ENCODE measurements around the gene CELF6. TPM values are rescaled to one million over a fixed set of nuclear protein-coding genes. Genes with fewer than 3 reads are reported as not detected.

The CELF6 gene
- total RNA-seq, 1 donor from 2014 or later = 0.21 TPM

DNA sequence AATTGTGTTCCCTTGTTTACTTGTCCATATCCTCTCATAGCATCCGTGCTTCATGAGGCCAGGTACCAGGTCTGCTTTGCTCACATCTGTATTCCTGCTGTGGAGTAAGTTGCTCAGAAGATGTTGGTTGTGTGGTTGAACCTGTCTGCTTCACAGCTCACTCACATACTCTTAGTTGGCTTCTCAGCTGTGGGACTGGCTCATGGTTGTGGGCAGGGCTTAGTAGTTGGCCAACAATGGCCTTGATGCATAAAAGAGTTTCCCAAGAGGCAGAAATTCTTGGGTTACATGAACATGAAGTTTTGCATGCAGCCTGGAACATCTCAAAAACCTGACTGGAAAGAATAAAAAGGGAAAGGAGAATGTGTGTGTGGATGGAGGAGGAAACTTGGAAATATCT, 17.0 kb downstream of the CELF6 start:
- peaks cover 10% of the 10 kb centered on the region for H3K27me3 Mint-ChIP-seq (ENCODE audit: unreplicated experiment)
- H3K27ac Mint-ChIP-seq (ENCODE audit: unreplicated experiment) = no peak overlapping the region
- DNase-seq (ENCODE audit: low spot score) = no peak
- H3K9me3 Mint-ChIP-seq (ENCODE audit: unreplicated experiment) = no peaks in the 10 kb centered on the region
- TF ChIP-seq, protein P1, sequence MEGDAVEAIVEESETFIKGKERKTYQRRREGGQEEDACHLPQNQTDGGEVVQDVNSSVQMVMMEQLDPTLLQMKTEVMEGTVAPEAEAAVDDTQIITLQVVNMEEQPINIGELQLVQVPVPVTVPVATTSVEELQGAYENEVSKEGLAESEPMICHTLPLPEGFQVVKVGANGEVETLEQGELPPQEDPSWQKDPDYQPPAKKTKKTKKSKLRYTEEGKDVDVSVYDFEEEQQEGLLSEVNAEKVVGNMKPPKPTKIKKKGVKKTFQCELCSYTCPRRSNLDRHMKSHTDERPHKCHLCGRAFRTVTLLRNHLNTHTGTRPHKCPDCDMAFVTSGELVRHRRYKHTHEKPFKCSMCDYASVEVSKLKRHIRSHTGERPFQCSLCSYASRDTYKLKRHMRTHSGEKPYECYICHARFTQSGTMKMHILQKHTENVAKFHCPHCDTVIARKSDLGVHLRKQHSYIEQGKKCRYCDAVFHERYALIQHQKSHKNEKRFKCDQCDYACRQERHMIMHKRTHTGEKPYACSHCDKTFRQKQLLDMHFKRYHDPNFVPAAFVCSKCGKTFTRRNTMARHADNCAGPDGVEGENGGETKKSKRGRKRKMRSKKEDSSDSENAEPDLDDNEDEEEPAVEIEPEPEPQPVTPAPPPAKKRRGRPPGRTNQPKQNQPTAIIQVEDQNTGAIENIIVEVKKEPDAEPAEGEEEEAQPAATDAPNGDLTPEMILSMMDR (IDR thresholded peaks at IDR 0.05; ENCODE audit: unreplicated experiment) = no peak
- H3K36me3 Mint-ChIP-seq (ENCODE audit: low read depth, unreplicated experiment) = no peaks in the 10 kb centered on the region
- peaks cover 4% of the 10 kb centered on the region for H3K4me1 Mint-ChIP-seq (ENCODE audit: unreplicated experiment)
- no peak overlapping the region for H3K4me3 Mint-ChIP-seq (ENCODE audit: unreplicated experiment)

DNA sequence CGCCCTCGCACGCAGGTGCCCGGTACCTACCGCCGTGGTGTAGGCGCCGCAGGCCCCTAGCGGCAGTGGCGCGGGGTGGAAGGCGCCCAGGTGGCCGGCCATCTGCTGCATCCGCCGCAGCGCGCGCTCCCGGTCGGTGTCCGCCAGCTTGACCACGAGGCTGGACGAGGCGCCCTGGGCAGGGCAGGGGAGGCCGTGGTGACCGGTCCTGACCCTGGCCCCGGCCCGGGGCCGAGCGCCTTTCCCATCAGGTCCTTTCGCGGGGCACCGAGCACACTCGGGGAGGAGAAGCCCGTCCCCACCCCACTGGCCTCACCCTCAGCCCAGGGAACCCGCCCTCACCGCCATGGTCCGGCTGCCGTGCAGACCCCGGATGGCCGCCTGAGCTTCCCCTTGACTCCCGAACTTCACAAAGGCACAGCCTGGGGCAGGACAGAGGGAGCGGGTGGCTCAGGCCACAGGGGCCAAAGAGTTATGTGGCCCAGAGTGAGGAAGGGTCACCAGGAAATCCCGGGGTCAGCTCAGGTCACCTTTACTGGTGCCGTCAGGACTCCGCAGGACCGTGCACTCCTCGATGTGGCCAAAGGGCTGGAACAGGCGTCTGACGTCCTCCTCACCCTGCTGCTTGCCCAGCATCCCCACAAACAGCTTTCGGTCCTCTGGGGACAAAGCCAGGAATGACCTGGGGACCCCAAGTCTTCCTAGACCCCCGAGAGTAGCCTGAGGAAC, 30.2 kb downstream of the CELF6 start:
- Mint-ChIP-seq H3K36me3 (ENCODE audit: low read depth, unreplicated experiment) (peaks cover 7% of the 10 kb centered on the region), H3K4me1 (ENCODE audit: unreplicated experiment) (no peaks in the 10 kb centered on the region), H3K9me3 (ENCODE audit: unreplicated experiment) (no peaks in the 10 kb centered on the region), H3K27ac (ENCODE audit: unreplicated experiment) (no peak overlapping the region), H3K4me3 (ENCODE audit: unreplicated experiment) (no peak overlapping the region), H3K27me3 (ENCODE audit: unreplicated experiment) (peaks cover 2% of the 10 kb centered on the region)
- DNase-seq (ENCODE audit: low spot score) = no peak
- TF ChIP-seq, protein P1 (IDR thresholded peaks at IDR 0.05; ENCODE audit: unreplicated experiment) = no peak

DNA sequence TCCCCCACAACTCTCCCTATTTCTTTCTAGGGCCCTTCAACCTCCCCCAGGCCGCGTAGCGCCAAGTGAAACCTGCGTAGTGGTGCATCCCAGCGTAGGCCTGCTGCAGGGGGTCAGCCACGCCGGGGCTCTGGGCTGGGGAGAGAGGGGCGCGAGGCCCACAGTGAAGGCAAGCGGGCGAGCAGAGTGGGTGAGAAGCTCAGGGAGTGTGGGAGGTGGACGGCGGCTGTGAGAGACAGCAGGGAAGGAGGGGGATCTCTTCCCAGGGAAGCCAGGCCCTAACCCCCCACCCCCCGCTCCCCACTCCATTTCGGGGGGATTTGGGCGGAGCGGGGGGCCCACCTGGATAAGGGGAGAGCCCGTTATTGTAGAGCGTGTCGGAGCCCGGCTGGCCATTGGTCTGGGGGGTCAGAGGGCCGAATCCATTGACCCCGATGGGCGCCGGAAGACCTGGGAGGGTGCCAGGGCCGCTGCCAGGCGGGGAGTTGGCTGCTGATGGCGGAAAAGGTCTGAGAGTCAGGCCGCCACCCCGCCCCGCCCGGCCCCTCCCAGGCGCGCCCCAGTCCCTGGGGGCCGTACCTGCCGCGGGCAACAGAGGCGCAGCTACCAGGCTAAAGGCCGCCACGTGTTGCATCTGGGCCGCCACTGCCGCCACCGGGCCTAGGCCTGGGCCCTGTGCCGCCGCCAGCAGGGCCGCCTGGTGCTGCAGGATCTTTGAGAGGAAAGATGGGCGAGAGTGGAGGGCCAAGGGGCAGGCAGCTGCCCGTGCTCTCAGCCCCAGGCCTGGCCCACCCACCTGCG, 31.0 kb downstream of the CELF6 start:
- Mint-ChIP-seq H3K27ac (ENCODE audit: unreplicated experiment) (no peak overlapping the region), H3K9me3 (ENCODE audit: unreplicated experiment) (no peaks in the 10 kb centered on the region), H3K27me3 (ENCODE audit: unreplicated experiment) (peaks cover 2% of the 10 kb centered on the region), H3K4me1 (ENCODE audit: unreplicated experiment) (no peaks in the 10 kb centered on the region), H3K36me3 (ENCODE audit: low read depth, unreplicated experiment) (peaks cover 7% of the 10 kb centered on the region), H3K4me3 (ENCODE audit: unreplicated experiment) (no peak overlapping the region)
- DNase-seq (ENCODE audit: low spot score) = no peak
- TF ChIP-seq, protein P1 (IDR thresholded peaks at IDR 0.05; ENCODE audit: unreplicated experiment) = no peak

DNA sequence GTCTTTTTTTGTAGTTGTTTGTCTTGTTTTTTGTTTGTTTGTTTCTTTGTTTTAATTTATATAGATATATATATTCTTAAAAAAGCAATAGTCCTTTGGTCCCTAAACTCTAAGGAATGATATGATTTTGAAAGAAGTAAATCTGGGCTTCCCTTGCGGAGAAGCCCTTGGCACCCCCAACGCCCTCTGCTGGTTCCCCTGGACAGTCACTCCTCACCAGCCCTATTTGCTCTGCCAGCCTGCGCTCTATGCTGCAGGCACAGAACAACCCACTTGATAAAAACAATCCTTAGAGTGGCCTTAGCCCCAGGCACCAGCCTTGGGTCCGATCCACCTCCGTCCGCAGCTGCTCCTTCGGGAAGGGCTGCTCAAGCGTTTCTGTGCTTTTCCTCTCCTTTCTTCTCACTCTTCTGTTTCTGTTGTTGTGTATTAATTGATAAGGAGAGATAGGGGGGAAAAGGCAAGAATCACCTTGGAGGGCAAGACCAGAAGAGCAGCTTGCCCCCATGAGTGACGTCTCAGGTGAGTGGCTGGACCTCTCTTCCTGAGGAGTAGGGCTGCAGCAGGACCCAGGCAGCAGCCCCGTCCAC, 33.9 kb downstream of the CELF6 start:
- Mint-ChIP-seq H3K4me3 (ENCODE audit: unreplicated experiment) (no peak overlapping the region), H3K4me1 (ENCODE audit: unreplicated experiment) (no peaks in the 10 kb centered on the region), H3K36me3 (ENCODE audit: low read depth, unreplicated experiment) (peaks cover 7% of the 10 kb centered on the region), H3K9me3 (ENCODE audit: unreplicated experiment) (no peaks in the 10 kb centered on the region), H3K27me3 (ENCODE audit: unreplicated experiment) (no peaks in the 10 kb centered on the region), H3K27ac (ENCODE audit: unreplicated experiment) (no peak overlapping the region)
- peak; percentile 61 for DNase-seq (ENCODE audit: low spot score)
- TF ChIP-seq, protein P1 (IDR thresholded peaks at IDR 0.05; ENCODE audit: unreplicated experiment) = peak; percentile 56

Data from endothelial cell (in vitro differentiated cells).